DMS79 (cell line): Measurements from ENCODE around the gene SPTBN1.
A peak's percentile ranks its signal among the peaks of the same experiment; 100 is the strongest.

Experiments
- DNase-seq: peaks from one replicate; lab custom pipeline; 2025; lab: John Stamatoyannopoulos, UW

The SPTBN1 gene

DNA sequence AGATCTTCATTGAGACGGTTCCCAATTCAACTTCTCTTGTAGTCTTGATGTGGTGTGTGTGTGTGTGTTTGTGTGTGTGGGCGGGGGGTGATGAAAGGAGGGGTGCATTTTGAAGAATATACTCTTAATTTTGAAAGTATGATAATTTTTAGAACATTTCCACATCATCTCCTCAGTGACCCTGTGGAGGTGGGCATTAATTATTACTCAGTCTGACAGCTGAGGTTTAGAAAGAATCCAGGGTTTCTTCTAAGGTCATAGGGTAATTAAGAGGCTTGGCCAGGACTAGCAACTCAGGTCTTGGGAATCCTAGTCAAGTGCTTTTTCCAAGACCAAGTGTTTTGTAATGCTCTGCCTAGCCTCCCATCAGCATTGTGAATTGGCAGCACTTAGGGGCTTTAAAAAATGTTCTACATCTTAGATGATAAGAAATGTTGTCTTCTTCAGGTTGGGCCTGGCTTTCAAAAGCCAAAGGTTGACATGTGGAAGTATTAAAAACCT lies 100.5 kb downstream of the SPTBN1 start:
- no peak for DNase-seq

DNA sequence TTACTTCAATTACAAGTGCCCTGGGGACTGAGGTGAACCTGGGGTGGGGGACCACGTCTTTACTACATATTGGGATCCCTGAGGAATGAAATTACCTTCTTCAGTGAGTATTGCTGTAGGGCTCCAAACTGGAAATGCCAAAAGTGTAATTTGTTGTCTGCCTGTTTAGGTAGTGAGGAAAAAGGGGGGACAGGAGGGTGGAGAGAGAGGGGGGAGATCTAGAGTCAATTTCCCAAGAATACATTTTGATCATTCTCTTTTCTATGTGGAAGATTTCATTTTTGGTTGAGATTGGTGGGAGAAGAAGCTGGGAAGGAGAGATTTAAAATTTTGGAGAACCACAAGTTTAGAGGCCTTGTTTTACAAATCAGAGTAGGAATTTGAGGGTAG lies 101.1 kb downstream of the SPTBN1 start:
- DNase-seq: no peak

DNA sequence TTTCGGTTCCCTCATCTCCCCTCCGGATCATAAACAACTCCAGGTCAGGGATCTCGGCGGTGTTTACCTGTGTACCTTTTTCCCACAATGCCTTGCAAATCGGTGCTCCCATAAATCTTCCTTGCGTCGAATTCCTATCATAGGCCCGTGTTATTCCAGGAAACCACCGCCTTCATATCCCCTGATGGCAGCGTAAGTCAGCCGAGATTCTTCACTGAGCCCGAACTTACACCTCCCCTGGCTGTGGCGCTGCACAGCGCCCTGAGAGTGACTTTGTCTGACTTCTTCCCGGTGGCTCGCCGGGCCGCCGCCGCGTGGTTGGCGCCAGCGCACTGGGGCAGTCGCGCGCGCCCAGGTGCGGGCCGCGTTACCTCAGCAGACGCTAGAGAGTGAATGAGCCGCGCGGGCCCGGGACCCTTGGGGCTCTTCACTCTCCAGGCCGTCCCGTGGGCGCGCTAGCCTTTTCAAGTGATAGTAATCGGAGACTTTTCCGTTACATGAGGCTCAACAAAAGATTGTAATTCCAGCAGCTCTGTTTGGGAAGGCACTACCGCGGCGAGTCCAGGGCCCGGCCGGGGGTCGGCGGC lies 101.6 kb downstream of the SPTBN1 start:
- peak; percentile 72 for DNase-seq

DNA sequence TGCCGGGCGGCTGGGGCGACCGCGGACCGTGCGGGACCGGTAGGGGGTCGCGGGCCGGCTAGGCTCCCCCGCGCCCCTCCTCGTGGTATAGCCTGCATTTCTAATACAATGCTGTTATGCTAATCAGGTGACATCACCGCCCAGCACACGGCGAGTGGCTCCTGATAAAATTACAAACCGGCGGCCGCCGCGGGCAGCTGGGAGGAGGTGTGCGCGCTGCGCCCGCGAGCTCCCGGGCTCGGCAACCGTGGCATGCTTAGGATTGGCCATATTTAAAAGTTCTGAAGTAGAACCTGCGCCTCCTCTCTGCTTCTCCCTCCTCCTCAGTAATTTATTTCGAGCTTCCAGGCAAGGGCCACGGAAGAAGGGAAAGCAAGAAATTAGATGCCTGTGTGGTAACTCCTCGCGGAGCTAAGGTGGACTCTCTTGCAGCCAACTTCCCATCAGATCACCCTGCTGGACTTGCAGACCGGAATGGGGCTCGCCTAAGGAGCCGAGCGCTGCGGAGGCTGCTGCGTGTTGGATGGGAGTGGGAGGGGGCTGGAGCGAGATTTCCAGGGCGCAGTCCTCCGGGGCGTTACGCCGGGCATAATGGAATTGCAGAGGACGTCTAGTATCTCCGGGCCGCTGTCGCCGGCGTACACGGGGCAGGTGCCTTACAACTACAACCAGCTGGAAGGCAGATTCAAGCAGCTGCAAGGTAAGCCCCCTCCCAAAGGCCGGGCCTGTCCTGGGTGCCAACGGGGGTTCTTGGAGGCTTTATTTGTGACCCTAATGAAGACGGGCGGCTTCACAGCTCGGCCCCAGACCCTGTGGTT lies 102.3 kb downstream of the SPTBN1 start:
- DNase-seq: peak; percentile 55

DNA sequence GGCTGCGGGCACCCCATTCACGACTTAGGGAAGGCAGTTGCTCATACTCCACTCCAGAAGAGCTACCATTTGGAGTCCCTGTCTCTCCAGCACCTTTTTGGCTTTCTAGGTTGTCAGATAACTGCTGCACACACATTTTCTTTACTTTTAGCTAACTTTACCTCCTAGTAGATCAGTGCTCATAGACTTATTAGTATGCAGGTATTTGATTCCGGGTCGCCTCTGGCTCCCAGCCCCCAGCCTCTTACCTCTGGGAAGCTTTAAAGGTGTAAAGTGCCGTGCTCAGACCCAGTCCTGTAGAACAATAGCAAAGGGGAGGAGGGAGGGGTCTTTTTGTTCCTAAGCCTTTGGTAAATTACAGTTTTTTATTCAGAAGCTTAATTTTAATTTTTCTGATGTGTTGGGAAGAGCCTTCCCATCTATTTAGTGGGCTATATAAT lies 102.9 kb downstream of the SPTBN1 start:
- DNase-seq: no peak

DNA sequence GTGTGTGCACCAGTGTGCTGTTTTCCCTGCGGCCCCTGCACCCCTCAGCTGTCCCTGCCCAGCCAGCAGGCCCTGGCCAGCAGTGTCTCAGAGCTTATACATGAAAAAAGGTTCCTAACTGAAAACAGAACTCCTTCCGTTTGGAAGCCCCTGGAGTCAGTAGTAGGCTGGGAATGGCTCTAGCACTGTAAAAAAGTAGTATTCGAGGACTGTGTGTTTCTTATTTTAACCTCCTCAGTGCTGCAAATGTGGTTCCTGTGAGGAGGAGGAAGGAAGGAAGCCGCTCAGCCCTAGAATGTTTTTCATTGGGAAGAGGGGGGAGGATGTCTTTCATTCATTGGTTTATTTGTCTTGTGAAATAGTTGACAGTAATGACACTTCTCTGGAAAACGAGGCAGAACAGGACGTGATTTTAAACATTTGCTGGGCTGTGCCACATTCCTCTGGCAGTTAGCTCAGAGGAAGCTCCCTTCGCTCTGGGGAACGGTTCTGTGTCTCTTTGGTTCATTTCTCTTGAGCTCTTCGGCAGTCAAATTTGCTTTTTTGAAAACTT lies 103.5 kb downstream of the SPTBN1 start:
- DNase-seq: no peak

DNA sequence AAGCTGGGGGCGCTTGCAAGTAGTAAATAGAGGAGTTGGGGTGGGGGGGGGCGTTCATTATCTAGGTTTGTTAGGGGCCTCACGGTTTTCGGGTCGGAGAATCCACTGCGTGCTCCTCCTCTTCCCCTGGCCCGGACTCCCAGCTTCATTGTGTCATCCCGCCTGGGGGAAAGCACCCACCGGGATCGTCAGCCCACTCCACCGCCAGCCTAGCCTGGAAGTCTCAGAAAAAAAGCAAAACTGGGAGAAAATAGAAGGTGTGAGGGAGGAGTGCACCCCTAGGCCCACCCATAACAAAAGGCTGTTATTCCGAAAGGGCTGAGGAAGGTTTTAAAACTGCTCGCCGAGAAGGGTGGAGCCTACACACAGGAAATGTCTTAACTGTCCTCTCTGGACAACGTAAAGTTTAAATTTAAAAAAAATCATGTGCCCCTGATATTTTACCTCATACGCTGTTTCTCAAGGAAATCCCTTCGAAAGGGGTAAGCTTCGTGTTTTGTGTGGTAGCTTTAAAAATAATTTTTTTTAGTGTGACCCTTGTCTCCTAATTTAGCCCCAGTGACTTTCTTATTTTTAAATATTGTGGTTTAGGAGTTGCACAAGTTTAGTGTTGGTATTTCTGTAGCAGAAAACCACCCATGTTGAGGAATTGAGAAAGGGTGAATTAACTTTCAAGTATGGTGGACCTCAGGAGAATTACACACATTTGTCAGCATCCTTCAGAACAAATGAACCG lies 104.2 kb downstream of the SPTBN1 start:
- no peak for DNase-seq

DNA sequence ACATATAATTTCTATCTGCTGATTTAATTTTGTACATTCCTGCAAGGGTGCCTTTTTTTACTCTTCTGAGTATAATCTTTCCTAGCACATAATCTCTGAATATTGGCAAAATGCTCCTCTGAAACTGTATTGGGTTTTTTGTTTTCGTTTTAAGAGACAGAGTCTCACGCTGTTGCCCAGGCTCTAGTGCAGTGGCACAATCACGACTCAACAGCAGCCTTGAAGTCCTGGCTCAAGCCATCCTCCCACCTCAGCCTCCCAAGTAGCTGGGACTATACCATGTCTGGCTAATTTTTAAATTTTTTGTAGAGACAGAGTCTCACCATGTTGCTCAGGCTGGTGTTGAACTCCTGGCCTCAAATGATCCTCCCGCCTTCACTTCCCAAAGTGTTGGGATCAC lies 104.9 kb downstream of the SPTBN1 start:
- DNase-seq: no peak

DNA sequence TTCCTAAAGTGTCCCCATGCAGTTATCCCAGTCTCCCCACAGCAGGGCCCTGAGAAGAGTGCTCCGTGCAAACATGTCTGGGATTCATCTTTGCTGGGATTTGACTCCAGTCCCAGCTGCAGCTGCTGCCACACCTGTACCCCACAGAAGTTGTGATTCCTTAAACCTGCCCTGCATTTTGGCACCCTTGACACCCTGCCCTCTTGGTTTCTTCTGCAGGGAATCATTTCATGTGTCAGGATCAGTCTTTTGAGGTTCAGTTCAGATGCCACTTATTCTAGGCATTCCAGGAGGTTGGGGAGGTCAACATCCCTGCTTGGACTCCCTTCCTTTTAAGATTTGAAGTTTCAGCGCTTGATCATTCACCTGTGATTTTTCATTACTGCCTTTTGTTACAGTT lies 108.3 kb downstream of the SPTBN1 start:
- DNase-seq: no peak

DNA sequence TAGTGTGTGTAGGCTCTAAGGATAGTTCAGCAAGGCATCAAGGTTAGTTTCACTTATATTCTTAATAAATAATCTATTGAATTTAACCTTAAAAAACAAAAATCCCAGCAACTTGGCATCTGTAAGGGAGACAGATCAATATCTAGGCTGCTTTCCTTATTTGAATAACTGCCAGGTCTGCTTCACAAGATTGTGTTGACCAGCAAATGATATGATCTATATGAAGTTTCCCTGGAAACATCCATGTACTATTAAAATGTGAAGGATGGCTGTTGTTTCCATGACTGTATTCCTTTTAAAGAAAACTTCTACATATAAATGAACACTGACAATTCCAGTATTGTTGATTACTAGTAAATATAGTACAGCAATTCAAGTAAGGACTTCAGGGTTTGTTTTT lies 109.4 kb downstream of the SPTBN1 start:
- DNase-seq: no peak

DNA sequence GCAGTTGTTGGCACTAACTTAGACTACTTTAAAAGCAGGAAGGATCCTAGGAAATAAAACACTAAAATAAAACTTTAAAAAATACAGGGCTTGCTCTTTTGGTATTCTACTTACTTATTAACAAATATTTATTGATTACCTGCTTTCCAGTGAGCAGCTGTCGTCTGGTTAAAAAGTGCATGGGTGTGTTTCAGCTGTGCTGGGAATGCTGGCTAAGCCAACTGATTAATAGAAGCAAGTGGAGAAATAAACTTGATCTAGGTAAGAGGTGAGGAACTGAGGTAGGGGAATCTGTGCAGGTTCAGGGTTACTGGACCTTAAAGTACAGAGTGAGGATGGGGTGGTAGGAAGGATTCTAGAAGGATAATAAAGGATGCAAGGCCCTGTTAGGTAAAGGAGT lies 110.8 kb downstream of the SPTBN1 start:
- no peak for DNase-seq

DNA sequence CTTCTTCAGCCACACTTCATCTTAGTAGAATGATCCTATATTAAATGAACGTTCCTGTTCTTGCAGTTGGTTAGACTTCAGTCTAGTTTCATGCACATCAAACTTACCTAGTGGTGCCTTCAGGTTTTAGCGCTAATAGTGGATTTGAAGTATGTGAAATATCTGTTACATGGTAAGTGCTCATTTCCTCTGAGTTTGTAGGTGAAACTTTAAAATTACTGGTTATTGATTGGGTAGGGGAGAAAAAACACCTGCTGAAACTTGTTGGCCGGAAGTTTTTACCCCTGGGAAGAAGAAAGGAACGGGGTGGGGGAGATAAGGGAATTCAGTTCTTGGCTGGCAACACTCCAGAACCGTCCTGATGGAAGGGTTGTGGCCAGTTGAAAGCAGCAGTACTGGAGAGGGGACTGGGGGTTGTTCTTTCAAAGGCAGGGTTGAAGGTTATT lies 112.8 kb downstream of the SPTBN1 start:
- no peak for DNase-seq

DNA sequence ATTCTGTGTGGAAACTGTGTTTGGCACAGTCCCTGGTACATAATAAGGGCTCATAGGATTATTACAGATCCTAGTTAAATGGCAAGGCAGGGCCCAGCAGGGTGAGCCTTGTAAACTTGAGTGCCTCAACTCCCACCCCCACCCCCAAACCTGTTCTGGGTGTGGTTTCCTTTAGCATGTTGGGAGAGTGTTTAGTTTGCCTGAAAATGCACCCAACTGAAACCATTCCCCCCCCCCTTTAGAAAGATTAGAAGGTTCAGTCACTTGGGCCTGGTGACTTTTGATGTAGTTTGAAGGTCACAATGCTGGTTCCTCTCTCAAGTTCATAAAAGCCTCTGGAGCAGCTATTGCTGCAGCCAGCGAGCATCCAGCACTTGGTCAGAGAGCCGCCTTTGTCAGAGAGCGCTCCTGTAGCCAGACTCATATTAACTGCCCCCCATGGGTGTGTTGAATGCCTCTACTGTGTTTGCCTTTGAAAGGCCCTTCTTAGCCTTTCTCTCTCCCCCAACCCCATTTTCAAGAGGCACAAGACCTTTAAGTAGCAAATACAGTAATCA lies 113.7 kb downstream of the SPTBN1 start:
- no peak for DNase-seq

DNA sequence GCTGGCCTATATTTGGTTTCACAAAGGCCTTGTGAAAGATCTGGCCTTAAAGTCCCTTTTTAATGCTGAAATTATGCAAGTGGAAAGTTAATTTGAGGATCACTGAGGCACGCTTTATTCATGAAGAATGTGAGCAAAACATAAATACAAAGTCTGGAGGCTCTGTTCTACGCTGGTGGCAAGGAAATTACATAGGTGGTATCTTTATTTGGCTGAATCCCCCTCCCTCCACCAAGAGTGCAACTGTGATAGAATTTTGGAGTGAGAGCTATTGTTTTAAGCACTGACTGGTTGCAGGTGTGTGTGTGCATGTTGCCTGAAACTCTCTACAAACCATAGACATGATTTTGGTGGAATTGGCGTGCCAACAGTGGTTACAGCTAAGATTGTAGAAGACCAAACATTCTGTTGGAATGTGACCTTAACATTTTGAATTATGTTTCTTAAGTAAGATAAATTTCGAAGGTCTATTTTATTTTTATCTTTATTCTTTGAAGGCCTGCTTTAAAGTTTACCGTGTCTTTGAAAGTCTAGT lies 114.3 kb downstream of the SPTBN1 start:
- no peak for DNase-seq

DNA sequence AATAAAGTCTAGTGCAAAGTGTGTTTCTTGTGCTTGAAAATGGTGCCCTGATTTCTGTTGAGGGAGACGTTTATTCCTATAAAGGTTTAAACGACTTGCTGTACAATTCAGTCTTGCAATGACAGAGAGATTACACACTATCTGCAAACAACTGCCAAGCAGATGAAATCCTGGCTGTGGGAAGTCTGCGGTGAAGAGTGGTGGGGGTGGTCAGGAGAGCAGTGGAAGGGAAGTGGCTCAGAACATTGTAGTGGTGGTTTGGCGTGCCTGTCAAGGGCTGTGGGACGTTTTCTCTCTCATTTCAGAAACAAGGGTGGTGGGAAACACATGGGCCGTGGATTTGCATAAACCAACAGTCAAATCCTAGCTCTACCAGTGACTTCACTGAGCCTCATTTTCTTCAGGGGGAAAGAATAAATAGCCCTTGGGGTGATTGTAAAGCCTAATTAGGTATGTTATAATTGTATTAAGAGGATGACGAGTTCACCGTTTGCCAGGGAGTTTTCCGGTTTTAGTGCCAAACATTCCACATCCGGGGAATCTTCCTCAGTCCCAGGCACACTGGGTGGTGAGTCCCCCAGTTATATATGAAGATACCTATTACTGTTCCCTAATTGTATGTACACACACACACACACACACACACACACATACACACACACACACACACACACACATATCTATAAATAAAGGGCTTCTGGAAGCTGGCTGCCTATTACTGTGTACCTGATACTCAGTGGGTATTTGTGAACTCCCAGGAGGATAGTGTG lies 115.0 kb downstream of the SPTBN1 start:
- DNase-seq: no peak

DNA sequence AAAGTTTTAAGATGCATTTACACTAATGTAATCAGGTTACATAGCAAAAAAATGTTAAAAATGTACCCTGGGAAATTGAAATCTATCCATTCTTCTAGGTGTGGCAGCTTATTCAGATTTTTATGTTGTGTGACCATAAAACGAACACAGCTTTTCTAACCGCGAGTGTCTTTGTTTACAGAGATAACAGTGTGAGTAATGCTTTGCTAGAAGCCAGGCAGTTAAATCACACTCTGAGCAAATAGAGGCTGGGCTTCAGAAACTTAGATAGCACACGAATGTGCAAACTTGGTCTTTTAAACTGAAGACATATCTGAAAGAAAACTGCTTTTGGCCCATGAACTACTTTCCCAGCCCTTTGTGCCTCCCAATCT lies 116.1 kb downstream of the SPTBN1 start:
- no peak for DNase-seq

DNA sequence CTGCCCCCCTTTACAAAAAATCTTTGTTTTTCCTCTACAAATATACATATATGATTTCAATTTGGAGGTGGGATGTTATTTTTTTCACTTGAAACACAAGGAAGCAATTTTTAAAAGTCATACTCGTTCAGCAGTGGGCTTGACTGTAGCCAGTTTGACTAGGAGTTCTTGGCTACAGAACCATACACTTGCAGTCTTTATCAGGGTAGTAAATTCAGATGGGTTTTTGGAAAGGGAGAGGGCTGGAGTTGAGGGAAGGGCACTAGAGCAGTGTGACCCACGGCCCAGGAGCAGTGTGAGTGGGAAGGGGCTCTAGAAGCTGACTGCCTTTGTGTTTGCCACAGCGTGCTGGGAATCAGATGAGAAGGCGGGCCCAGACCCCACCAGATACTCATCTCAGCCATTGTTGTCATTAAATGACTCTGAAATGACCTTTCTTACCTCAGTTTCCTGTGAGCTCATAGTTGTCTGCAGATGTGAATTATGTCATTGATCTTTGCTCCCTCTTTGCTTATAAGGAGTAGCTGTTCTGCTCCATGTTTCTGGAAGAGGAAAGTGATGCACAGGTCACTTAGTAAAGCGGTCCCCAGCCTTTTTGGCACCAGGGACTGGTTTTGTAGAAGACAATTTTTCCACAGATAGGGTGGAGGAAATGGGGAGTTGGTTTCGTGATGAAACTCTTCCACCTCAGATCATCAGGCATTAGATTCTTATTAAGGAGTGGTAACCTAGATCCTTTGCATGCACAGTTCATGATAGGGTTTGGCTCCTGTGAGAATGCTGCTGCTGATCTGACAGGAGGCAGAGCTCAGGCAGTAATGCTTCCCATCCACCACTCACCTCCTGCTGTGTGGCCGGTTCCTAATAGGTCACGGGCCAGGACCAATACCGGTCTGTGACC lies 116.8 kb downstream of the SPTBN1 start:
- no peak for DNase-seq

DNA sequence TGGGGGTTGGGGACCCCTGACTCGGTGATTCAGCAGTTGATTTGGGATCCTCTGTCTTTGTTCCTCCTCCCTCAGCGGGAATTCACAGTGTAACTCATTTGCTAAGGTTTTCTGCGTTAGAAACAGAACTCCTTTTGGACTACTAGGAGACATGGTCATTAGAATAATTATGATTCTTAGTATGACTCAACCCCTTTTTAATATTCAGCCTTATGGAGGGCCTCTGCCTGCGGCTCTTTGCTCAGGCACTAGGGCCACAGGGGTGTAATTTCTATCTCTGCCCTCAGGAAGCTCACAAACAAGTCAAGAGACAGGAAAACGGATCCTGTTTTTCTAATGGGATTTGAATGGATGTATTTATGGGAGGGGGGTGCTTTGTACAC lies 117.4 kb downstream of the SPTBN1 start:
- DNase-seq: no peak

DNA sequence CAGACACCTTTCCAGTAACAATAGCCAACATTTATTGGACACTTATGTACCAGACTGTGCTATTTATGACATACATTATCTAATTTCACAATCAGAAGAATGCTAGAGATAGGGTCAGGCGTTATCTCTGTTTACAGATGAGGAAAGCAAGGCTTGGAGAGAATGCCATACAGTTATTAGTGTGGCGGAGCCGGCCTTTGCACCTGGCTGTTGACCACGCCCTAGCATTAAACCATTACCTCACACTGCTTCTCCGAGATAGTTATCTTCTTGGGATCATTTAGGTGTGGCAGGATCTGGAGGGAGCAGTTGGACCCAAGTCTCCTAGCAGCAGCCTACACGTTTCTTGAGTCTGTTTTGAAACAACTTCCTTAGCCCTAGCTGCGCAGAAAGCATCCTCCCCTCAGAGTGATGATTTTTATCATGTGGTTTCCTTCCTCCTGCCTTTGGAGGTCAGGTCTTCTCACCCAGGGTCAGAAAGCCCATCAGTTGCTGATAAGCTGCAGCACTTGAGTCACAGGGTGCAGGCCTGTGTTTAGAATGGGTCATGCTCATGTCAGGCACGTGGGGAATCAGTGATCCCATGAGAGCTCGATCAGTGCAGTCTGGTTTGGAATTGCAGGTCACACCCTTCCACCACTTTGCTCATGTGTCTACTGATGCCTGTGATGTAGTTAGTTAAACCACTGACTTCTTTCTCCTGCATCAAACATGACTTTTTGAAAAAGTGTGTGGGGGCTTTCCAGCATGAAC lies 118.2 kb downstream of the SPTBN1 start:
- DNase-seq: no peak

DNA sequence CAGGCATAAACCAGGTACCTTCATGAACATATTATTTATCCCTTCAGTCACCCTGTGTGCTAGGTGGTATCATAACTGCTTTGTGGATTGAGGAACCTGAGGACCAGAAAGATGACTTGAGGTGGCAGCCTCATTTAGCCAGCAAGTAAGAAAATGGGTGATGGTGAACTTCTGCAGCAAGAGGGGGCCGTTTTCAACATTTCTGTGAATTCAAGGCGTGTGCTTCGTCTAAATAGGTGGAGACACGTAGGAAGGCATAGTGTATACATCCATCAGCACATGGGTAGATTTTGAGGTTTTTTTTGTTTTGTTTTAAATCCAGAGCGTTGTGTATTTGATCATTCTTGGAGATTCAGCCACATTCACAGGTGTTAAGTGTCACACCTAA lies 118.7 kb downstream of the SPTBN1 start:
- DNase-seq: no peak
